GM19193 (cell line): ENCODE results near the gene HINT1.

ENCODE experiments used
- POLR2A ChIP-seq: IDR thresholded peaks from 4 replicates; pipeline ENCODE4 v1.6.1; 2011; ENCODE audit not compliant: insufficient read depth, insufficient read length; ENCODE audit errors: extremely low read depth

HINT1 gene

DNA sequence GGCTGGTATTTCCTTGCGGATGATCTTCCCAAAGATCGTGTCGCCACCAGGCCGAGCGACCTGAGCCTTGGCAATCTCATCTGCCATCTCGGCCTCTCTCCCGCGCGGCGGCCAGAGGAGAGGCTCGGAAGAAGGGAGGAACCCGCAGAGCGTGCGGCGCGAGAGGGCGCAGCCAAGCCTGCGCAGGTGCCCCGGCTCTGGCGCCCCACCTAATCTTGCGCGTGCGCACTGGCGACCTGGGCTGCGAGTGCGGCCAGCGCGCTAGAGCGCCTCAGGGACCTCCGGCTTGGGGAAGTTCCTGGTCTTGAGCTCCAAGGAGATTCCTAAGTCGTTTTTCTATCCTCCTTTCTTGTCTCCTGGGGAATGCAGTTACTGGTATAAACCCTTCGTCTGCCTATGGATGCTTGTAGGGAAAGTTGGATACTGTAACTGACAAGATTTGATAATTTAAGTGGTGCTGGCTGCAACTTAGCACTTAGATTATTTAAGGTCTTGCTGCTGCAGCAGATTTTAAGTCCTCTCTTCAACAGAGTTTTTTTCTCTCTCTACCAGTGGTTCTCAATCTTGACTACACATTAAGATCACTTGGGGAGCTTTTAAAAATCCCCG, at the start of gene HINT1:
TSS of gene HINT1 (minus strand) at position 138 of the 609 bp plus-strand sequence. CDS start at position 87, 51 bp downstream.
- TF ChIP-seq POLR2A: peak; percentile 83

DNA sequence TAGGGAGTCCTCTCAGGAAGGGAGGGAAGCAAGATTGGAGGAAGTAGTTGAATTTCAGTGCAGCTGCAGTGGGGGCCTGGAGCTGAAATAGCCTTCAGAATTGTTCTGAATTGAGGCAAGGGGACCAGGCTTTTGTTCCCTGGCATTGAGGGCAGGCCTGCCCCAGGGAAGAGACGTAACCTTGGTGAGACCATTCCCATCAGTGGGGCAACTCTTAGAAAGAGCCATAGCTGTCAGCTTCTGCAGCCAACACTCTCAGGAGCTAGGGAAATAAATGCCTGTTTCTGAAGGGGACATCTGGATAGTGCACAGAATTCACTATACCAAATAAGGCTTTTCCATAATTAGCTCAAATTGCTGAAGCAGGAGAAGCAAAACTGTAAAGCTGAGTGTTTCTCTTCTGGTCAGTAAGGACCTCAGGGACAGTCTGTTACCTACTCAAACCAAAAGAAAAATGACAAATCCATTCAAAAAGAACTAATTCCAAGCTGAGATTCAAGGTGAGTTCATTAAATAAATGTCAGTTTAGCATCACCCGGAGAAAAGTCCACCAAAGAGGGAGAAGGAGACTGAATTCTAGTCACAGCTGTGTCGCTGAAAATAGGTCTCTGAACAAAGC, 49.7 kb upstream of the HINT1 start:
- no peak for TF ChIP-seq POLR2A

DNA sequence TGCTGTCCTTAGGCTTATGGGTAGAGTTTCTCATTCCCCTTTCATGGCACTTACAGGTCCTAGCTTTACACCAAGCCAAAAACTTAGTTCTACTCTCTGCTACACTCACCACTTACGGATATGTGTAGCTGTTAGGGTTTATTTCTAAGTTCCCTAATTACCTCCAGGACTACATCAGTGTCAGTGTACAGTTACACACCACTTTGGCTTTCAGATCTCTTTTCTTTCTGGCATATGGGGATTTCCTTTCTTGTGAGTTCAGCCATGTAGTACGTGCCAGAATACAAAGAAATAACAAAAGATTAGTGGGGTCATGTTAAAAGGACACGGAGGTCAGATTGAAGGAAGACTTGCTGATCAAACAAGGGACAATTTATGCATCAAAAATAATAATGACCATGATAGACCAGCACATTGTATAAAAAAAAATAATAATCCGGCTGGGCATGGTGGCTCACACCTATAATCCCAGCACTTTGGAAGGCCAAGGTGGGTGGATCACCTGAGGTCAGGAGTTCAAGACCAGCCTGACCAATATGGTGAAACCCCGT, 47.5 kb upstream of the HINT1 start:
- TF ChIP-seq POLR2A: no peak

DNA sequence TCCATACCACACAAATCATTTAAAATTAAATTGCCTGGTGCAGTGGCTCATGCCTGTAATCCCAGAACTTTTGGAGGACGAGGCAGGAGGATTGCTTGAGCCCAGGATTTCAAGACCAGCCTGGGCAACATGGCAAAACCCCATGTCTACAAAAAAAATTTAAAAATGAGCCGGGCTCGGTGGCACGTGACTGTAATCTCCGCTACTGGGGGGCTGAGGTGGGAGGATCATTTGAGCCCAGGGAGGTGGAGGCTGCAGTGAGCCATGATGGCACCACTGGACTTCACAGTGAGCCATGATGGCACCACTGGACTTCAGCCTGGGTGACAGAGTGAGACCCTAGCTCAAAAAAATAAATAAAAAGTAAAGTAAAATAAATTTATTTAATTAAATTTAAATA, 46.6 kb upstream of the HINT1 start:
- TF ChIP-seq POLR2A: no peak

DNA sequence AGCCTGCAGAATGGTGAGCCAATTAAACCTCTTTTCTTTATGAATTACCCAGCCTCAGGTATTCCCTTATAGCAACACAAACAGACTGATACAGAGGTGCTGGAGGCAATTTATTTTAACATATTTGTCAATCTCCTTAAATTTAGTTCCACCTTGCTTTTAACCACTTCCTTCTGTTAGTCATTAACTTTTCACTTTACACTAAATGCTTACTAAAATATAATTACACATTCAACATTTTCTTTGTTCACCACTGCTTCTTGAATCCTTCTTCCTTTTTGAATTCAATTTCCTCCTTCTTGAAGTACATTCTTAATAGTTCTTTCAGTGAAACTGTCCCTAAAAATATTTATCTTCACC, 45.1 kb upstream of the HINT1 start:
- TF ChIP-seq POLR2A: no peak

DNA sequence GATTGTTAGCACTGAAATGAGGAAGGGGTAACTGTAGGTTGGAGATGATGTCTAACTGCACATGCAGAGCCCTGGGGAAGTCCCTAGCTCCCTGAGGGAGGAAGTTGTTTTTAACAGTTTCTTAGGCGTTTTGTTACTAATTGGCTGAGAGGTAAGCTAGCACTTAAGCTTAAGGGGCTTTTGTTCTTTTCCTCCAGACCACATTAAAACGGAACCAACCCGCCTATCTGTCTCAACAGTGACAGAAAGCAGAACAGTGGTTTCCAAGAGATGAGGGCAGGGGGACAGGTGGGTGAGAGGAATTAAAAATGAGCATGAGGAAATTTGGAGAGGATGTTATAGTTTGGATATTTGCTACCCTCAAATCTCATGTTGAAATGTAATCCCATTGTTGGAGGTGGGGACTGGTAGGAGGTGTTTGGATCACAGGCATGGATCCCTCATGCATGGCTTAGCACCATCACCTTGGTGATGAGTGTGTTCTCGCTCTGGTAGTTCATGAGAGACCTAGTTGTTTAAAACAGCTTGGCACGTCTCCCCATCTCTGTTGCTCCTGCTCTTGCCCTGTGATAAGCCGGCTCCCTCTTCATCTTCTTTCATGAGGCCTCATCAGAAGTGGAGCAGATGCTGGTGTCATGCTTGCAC, 44.6 kb upstream of the HINT1 start:
- TF ChIP-seq POLR2A: peak; percentile 54

DNA sequence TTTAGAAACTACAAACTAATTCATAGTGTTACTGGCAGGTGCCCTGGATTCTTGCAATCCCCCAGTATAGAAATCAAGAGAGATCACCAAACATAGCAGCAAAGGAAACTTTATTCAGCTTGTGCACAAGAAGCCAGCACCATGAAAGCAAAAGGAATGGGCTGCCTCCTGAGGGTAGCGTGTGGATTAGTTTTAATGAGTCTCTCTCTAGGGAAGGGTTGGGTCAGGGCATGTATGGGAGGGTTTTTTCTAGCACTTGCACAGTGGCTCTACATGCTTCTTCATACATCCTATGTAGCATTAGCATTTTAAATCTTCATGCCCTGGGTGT, 44.1 kb upstream of the HINT1 start:
- TF ChIP-seq POLR2A: no peak

DNA sequence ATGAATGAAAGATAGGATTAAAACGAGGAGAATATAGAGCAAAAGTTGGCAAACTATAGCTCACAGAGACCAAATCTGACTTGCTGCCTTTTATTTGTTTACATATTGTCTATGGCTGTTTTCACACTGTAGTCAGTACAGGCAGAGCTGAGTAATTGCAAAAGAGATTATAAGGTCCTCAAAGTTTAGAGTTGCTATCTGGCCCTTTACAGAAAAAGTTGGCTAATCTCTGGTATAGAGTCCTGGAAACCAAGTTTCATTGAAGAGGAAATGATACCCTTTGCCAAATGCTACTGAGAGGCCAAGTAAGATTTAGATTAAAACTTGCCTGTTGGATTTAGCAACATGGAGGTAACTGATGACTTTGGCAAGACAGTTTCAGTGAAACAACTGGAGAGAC, 41.7 kb upstream of the HINT1 start:
- TF ChIP-seq POLR2A: no peak

DNA sequence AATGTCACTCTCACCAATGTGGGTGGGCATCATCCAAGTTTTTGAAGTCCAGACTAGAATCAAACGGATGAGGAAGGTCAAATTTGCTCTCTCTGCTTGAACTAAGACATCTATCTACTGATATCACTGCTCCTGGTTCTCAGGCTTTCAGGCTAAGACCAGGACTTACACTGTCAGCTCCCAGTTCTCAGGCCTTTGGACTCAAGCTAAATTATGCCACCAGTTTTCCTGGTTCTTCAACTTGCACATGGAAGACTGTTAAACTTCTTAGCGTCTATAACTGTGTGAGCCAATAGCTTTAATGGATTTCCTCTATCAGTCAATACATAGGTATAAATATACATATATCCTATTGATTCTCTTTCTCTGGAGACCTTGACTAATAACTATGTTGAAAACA, 41.0 kb upstream of the HINT1 start:
- TF ChIP-seq POLR2A: no peak

DNA sequence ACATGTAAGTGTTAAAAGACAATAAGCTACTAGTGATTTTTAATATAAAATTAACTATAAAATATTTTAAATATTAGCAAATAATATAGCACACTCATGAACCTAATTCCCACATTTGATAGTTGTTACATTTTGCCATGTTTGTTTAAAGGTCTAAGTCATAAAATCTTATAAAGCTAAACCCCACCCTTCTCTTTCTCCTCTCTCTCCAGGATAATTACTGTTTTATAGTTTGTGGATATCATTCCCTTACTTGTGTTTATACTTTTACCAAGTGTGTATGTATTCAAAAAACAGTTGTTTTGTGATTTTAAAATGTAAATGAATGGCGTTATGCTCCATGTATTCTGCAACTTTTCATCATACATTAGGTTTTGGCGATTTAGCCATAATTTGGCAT, 39.9 kb upstream of the HINT1 start:
- TF ChIP-seq POLR2A: no peak

DNA sequence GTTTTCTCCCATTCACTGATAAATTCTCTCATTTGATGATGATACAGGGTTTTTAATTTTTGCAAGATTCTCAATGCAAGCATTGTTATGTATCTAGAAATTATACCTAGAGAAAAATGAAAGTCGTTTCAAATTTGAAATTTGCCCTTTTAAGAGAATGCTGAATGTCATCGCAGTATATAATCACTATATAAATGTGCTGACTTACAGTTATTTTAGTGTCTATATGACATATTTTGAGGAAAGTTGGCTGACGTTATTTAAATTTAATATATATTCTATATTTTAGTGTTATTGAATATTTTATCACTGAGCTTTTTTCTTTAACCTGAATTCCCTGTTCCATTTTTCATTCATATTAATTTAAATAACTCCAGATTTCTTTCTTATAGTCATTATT, 35.5 kb upstream of the HINT1 start:
- no peak for TF ChIP-seq POLR2A

DNA sequence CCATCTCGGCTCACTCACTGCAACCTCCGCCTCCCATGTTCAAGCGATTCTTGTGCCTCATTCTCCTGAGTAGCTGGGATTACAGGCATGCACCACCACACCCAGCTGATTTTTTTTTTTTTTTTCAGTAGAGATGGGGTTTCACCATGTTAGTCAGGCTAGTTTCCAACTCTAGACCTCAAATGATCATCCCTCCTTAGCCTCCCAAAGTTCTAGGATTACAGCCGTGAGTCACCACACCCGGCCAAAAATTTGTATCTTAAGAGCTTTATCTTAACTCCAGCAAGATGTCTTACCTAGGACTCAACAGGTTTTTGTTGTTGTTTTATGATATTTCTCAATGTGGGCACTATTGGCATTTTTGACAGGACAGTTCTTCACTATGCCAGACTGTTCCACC, 33.6 kb upstream of the HINT1 start:
- no peak for TF ChIP-seq POLR2A

DNA sequence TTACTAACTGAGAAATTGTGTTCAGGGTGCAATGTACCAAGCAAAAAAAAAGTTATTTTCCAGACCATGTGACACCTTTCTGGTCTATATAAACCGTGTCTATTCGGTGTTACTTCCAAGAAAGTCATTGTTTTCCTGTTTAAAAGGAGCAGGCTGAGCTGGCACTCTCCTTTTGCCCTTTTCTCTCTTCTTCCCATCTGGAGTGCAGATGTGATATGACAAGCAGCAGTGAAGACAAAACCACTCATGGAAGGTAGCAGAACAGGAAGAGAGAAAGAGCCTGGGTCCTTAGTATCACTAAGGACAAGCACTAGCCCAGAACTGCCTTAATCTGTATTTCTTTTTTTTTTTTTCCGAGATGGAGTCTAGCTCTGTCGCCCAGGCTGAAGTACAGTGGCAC, 31.3 kb upstream of the HINT1 start:
- no peak for TF ChIP-seq POLR2A

DNA sequence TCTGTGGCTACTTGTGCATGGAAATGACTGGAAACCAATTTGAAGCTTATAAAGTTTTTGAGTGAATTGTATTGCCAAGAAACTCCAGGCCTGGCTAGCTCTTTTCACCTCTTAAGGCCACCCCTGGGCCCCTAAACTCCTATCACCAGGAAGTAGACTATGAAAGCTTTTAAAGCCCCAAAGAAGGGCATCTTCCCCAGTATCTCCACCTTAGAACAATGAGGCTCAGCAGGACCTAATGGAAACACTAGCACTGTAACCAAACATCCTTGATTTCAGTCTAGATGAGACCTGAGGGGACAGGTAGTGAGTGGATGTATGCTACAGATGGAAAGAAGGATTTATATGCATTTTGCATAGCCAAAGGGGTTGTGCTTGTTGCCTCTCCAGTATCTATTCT, 30.6 kb upstream of the HINT1 start:
- no peak for TF ChIP-seq POLR2A

DNA sequence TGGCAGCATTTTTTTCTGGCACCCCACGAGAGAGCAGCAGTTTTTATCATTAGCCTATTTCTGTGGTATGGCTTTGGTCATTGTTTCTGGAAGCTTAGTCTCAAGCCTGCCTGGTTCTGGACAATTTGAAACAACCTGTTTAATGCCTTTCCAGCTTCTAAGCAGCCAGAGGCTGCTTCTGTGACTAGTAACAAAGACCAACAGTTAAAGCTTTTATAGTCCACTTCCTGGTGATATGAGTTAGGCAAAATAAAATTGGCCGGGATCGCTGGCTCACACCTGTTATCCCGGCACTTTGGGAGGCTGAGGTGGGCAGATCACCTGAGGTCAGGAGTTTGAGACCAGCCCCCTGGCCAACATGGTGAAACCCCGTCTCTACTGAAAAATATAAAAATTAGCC, 29.7 kb upstream of the HINT1 start:
- TF ChIP-seq POLR2A: no peak

DNA sequence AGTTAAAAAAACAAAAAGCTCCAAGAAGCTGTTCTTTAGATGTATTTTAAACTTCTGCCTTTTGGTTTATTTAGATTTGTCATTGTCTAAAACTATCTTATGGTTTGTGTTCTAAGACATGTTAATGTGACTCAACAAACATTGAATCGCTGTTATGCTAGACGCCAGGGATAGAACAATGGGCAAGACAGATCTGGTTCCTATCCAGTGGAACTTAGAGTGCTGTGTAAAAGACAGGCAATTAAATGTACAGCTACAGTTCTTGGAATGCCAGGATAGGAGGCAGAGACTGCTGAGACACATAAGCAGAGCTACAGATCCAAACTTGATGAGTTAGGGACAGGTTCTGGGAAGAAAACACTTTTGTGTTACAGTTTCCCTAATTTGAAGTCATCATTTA, 28.1 kb upstream of the HINT1 start:
- no peak for TF ChIP-seq POLR2A
